A549 (cell line): ENCODE results near the gene MYLK. TPM values are rescaled to one million over a fixed set of nuclear protein-coding genes. Genes with fewer than 3 reads are reported as not detected.

ENCODE experiments used
- ATAC-seq, 2 experiments: fragments of 200-7000 bp in 1 of 2; fragments of >200 bp in 1 of 2; cut with Nextera tagmentation in 1 of 2; cut with Tn5 transposase in 1 of 2; 3 replicates each; pipeline versions ENCODE4 v1.8.0 to v1.9.1; 2018 to 2020; ENCODE audit warnings: mild to moderate bottlenecking in 1 of 2, moderate library complexity in 1 of 2
- CTCF ChIA-PET: fragments of 300-600 bp; sonication (Branson Sonifier 250); formaldehyde crosslinking; extraction: SDS; loops from one replicate; lab custom pipeline; 2021; ENCODE audit warnings: antibody characterized with exemption, inconsistent platforms; lab: Yijun Ruan, JAX
- POLR2A ChIA-PET: fragments of 350-600 bp; formaldehyde crosslinking; extraction: SDS; loops from one replicate; lab custom pipeline; 2021; ENCODE audit warnings: antibody characterized with exemption, inconsistent platforms; lab: Yijun Ruan, JAX
- DNase-seq, 2 experiments: peaks; one replicate each; pipeline versions ENCODE4 v3.0.0 to v3.0.0-alpha.2; 2011 to 2016; ENCODE audit warnings: low read depth in 1 of 2, low spot score in 1 of 2
- FAIRE-seq: peaks from 2 replicates; lab custom pipeline; 2011; peaks lifted over from hg19 to GRCh38; lab: Jason Lieb, UNC
- H3K27ac ChIP-seq, 2 experiments: fragments of >200 bp; sonication (Bioruptor Twin); formaldehyde crosslinking; 3 replicates each; pipeline ENCODE4 v1.5.1; 2016 to 2017
- H3K4me1 ChIP-seq: fragments of >200 bp; sonication (Bioruptor Twin); formaldehyde crosslinking; 3 replicates; pipeline ENCODE4 v1.6.1; 2016
- H3K4me2 ChIP-seq: fragments of >200 bp; sonication (Bioruptor Twin); formaldehyde crosslinking; 3 replicates; pipeline ENCODE4 v1.6.1; 2016
- H3K4me3 ChIP-seq: fragments of >200 bp; sonication (Bioruptor Twin); formaldehyde crosslinking; 3 replicates; pipeline ENCODE4 v1.5.1; 2016
- H3K9me3 ChIP-seq: fragments of >200 bp; sonication (Bioruptor Twin); formaldehyde crosslinking; 3 replicates; pipeline ENCODE4 v1.6.1; 2016
- CBX2 ChIP-seq: fragments of 200-600 bp; sonication (generic); IDR thresholded peaks from 2 replicates; pipeline ENCODE4 v1.6.1; 2016; ENCODE audit warnings: low read depth, mild to moderate bottlenecking, borderline replicate concordance
- CEBPB ChIP-seq, 2 experiments: fragments of >200 bp in 1 of 2; sonication (Bioruptor Twin) in 1 of 2; formaldehyde crosslinking in 1 of 2; IDR thresholded peaks; 2 replicates each; pipeline ENCODE4 v1.6.1; 2012 to 2016
- CHD4 ChIP-seq: fragments of 200-600 bp; sonication (generic); IDR thresholded peaks from 2 replicates; pipeline ENCODE4 v1.6.1; 2016; ENCODE audit warnings: antibody characterized with exemption, mild to moderate bottlenecking, borderline replicate concordance
- EHF ChIP-seq: fragments of 250-450 bp; sonication (Bioruptor Pico); IDR thresholded peaks from 2 replicates; pipeline ENCODE4 v1.5.0; 2020; ENCODE audit warnings: mild to moderate bottlenecking
- FOXS1 ChIP-seq: fragments of 250-450 bp; sonication (Bioruptor Pico); IDR thresholded peaks from 2 replicates; pipeline ENCODE4 v1.5.0; 2020; ENCODE audit warnings: mild to moderate bottlenecking, moderate library complexity
- HOXA7 ChIP-seq: fragments of 250-450 bp; sonication (Bioruptor Pico); IDR thresholded peaks from 2 replicates; pipeline ENCODE4 v1.5.0; 2020; ENCODE audit warnings: mild to moderate bottlenecking, moderate library complexity
- HOXB5 ChIP-seq: fragments of 250-450 bp; sonication (Bioruptor Pico); IDR thresholded peaks from 2 replicates; pipeline ENCODE4 v1.5.0; 2020; ENCODE audit warnings: mild to moderate bottlenecking, moderate library complexity
- JUN ChIP-seq, 2 experiments: fragments of >200 bp; sonication (Bioruptor Twin); formaldehyde crosslinking; IDR thresholded peaks; 2 replicates in 1 of 2; 3 replicates in 1 of 2; pipeline ENCODE4 v1.6.1; 2016 to 2017
- KDM1A ChIP-seq: fragments of 200-600 bp; sonication (generic); IDR thresholded peaks from 2 replicates; pipeline ENCODE4 v1.6.1; 2016; ENCODE audit warnings: low read depth, mild to moderate bottlenecking
- MAZ ChIP-seq: fragments of 150-350 bp; IDR thresholded peaks from 2 replicates; pipeline ENCODE4 v1.6.1; 2014; ENCODE audit warnings: antibody characterized with exemption, low read depth, low read length, borderline replicate concordance
- NFE2L2 ChIP-seq: fragments of 150-350 bp; conservative IDR thresholded peaks from 2 replicates; pipeline ENCODE4 v1.6.1; 2014; ENCODE audit warnings: low read length
- NR3C1 ChIP-seq: fragments of >200 bp; sonication (Bioruptor Twin); formaldehyde crosslinking; IDR thresholded peaks from 3 replicates; pipeline ENCODE4 v1.6.1; 2017
- POLR2A ChIP-seq: IDR thresholded peaks from 2 replicates; pipeline ENCODE4 v1.6.1; 2012; ENCODE audit warnings: mild to moderate bottlenecking, low read length
- POLR2AphosphoS2 ChIP-seq: conservative IDR thresholded peaks from 2 replicates; pipeline ENCODE4 v1.6.1; 2012; ENCODE audit warnings: low read length, improper control_type of control experiment, inconsistent platforms
- SMC3 ChIP-seq: fragments of >200 bp; sonication (Bioruptor Twin); formaldehyde crosslinking; IDR thresholded peaks from 3 replicates; pipeline ENCODE4 v1.6.1; 2018; ENCODE audit warnings: inconsistent platforms
- TFCP2L1 ChIP-seq: fragments of 250-450 bp; sonication (Bioruptor Pico); IDR thresholded peaks from 2 replicates; pipeline ENCODE4 v1.5.0; 2021; ENCODE audit warnings: mild to moderate bottlenecking
- ZFP36 ChIP-seq: fragments of 450-650 bp; IDR thresholded peaks from 2 replicates; pipeline ENCODE4 v1.6.1; 2014; ENCODE audit warnings: borderline replicate concordance; ENCODE audit not compliant: partially characterized antibody
- ZSCAN20 ChIP-seq: fragments of 250-450 bp; sonication (Bioruptor Pico); IDR thresholded peaks from 2 replicates; pipeline ENCODE4 v1.8.0; 2022; ENCODE audit warnings: mild to moderate bottlenecking, moderate library complexity
- WGBS: methylation state at CpG from one replicate; pipeline ENCODE4 v1.1.6; 2017; ENCODE audit errors: missing lambda C conversion rate; 5-methylcytosine and 5-hydroxymethylcytosine counted together
- polyA plus RNA-seq, 4 experiments: library from polyadenylated mRNA; depleted of rRNA in 3 of 4; stranded (reverse); fragments of >200 nt; fragmentation: RNase III in 1 of 4; extraction: RNeasy Plus Mini Kit Qiagen cat#74134 plus additional on column Dnase treatment in 1 of 4; gene quantifications; 2 replicates in 3 of 4; 3 replicates in 1 of 4; pipeline ENCODE4 v1.2.3, GENCODE V29; 2011 to 2017
- TF ChIP-seq, protein P1 (sequence below): fragments of >200 bp; sonication (Bioruptor Twin); formaldehyde crosslinking; IDR thresholded peaks from 3 replicates; pipeline ENCODE4 v1.6.1; 2016
- TF ChIP-seq, protein P2 (sequence below): IDR thresholded peaks from 2 replicates; pipeline ENCODE4 v1.6.1; 2012; ENCODE audit warnings: low read depth, borderline replicate concordance
- TF ChIP-seq, protein P3 (sequence below): fragments of >200 bp; sonication (Bioruptor Twin); formaldehyde crosslinking; IDR thresholded peaks from 3 replicates; pipeline ENCODE4 v1.5.1; 2016
- TF ChIP-seq, protein P4 (sequence below): fragments of 250-450 bp; sonication (Bioruptor Pico); IDR thresholded peaks from 2 replicates; pipeline ENCODE4 v1.5.0; 2020; ENCODE audit warnings: low read depth, mild to moderate bottlenecking, moderate library complexity

The MYLK gene
- polyA plus RNA-seq, 2 of the 4 experiments (the other 2 are of a cell fraction): 16.9 to 17.4 TPM

DNA sequence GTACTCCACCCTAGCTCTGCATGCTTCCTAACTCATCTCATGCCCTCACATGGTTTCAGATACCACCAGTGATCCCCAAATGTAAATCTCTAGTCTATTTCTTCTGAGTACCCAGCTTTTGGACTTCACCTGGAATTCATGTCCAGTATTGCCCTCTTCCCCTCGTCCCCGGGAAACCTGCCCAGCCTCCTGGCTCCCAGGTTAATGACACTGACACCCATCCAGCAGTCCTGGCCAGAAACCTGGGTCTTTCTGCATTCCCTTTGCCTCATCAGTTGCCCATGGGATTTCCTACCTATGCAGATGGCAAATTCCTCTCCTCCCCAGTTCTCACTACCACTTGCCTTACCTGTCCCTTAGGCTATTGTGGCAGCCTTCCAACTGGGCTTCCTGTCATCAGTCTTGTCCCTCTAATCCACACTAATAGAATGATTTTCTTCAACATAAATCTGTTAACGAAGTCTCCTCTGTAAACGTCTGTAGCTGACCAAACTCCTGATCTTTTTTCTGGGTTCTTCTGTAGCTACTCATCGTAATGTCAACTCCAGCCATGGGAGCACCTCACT lies 15.3 kb upstream of the MYLK start:
- ChIA-PET POLR2A (no interaction called here), CTCF (interaction anchor here (0.9 to 1.5 kb wide), 3 partner anchors 10 to 247 kb away, joined by 3 to 4 read pairs (median 3); no protein-coding TSS in a partner anchor)
- H3K4me2 ChIP-seq: no peak overlapping the region

DNA sequence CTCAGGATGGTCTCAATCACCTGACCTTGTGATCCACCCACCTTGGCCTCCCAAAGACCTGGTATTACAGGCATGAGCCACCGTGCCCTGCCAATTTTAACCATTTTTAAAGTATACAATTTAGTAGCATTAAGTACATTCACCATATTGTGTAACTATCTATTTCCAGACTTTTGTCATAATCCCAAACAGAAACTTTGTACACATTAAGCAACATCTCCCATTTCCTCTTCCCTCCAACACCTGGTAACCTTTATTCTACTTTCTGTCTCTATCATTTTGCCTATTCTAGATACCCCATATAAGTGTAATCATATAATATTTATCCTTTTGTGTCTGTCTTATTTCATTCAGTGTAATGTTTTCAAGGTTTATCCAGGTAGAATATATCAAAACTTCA lies 8.9 kb upstream of the MYLK start:
- 50% methylated on average over 1 of the region's 1 CpG for WGBS
- TF ChIP-seq CBX2 (no peak), FOXS1 (CRISPR knock-in tag) (no peak), TFCP2L1 (CRISPR knock-in tag) (no peak), SMC3 (no peak), ZSCAN20 (CRISPR knock-in tag) (no peak), HOXA7 (CRISPR knock-in tag) (no peak), KDM1A (no peak), JUN (IDR thresholded peaks at IDR 0.05) (no peak), NFE2L2 (no peak), POLR2AphosphoS2 (no peak), POLR2A (no peak), MAZ (no peak), NR3C1 (no peak), HOXB5 (CRISPR knock-in tag) (no peak), EHF (CRISPR knock-in tag) (no peak)
- TF ChIP-seq, protein P1, sequence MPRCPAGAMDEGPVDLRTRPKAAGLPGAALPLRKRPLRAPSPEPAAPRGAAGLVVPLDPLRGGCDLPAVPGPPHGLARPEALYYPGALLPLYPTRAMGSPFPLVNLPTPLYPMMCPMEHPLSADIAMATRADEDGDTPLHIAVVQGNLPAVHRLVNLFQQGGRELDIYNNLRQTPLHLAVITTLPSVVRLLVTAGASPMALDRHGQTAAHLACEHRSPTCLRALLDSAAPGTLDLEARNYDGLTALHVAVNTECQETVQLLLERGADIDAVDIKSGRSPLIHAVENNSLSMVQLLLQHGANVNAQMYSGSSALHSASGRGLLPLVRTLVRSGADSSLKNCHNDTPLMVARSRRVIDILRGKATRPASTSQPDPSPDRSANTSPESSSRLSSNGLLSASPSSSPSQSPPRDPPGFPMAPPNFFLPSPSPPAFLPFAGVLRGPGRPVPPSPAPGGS: no peak
- TF ChIP-seq, protein P2, sequence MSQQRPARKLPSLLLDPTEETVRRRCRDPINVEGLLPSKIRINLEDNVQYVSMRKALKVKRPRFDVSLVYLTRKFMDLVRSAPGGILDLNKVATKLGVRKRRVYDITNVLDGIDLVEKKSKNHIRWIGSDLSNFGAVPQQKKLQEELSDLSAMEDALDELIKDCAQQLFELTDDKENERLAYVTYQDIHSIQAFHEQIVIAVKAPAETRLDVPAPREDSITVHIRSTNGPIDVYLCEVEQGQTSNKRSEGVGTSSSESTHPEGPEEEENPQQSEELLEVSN: no peak
- TF ChIP-seq, protein P3, sequence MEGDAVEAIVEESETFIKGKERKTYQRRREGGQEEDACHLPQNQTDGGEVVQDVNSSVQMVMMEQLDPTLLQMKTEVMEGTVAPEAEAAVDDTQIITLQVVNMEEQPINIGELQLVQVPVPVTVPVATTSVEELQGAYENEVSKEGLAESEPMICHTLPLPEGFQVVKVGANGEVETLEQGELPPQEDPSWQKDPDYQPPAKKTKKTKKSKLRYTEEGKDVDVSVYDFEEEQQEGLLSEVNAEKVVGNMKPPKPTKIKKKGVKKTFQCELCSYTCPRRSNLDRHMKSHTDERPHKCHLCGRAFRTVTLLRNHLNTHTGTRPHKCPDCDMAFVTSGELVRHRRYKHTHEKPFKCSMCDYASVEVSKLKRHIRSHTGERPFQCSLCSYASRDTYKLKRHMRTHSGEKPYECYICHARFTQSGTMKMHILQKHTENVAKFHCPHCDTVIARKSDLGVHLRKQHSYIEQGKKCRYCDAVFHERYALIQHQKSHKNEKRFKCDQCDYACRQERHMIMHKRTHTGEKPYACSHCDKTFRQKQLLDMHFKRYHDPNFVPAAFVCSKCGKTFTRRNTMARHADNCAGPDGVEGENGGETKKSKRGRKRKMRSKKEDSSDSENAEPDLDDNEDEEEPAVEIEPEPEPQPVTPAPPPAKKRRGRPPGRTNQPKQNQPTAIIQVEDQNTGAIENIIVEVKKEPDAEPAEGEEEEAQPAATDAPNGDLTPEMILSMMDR: no peak
- Histone ChIP-seq H3K4me2 (no peak overlapping the region), H3K4me3 (no peak overlapping the region), H3K27ac (no peak overlapping the region), H3K4me1 (no peaks in the 10 kb centered on the region), H3K9me3 (peaks cover 24% of the 10 kb centered on the region)
- DNase-seq (no peak), FAIRE-seq (no peak), ATAC-seq (no peak)
- CTCF ChIA-PET: interaction anchor here (1.0 kb wide), 1 partner anchor 241 kb away, joined by 3 read pairs; no protein-coding TSS in a partner anchor
- POLR2A ChIA-PET: no interaction called here

More for the DNA sequence above, 15.3 kb upstream of the MYLK start:
- Histone ChIP-seq H3K4me1 (no peaks in the 10 kb centered on the region), H3K9me3 (peaks cover under 1% of the 10 kb centered on the region; the same call in 1 of the 3 replicates), H3K4me3 (no peak overlapping the region), H3K27ac (no peak overlapping the region)
- ATAC-seq (no peak), DNase-seq (no peak), FAIRE-seq (no peak)
- TF ChIP-seq CEBPB (IDR thresholded peaks at IDR 0.05) (no peak), SMC3 (no peak), CHD4 (no peak), KDM1A (no peak), ZSCAN20 (CRISPR knock-in tag) (no peak), ZFP36 (no peak), JUN (IDR thresholded peaks at IDR 0.05) (no peak)
- TF ChIP-seq, protein P3: no peak
- TF ChIP-seq, protein P4, sequence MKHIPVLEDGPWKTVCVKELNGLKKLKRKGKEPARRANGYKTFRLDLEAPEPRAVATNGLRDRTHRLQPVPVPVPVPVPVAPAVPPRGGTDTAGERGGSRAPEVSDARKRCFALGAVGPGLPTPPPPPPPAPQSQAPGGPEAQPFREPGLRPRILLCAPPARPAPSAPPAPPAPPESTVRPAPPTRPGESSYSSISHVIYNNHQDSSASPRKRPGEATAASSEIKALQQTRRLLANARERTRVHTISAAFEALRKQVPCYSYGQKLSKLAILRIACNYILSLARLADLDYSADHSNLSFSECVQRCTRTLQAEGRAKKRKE (CRISPR knock-in tag): no peak
- TF ChIP-seq, protein P2: no peak
- 77% methylated on average over 5 of the region's 5 CpGs for WGBS
